Measurements from ENCODE around the gene ENTPD8.

Gene ENTPD8

DNA sequence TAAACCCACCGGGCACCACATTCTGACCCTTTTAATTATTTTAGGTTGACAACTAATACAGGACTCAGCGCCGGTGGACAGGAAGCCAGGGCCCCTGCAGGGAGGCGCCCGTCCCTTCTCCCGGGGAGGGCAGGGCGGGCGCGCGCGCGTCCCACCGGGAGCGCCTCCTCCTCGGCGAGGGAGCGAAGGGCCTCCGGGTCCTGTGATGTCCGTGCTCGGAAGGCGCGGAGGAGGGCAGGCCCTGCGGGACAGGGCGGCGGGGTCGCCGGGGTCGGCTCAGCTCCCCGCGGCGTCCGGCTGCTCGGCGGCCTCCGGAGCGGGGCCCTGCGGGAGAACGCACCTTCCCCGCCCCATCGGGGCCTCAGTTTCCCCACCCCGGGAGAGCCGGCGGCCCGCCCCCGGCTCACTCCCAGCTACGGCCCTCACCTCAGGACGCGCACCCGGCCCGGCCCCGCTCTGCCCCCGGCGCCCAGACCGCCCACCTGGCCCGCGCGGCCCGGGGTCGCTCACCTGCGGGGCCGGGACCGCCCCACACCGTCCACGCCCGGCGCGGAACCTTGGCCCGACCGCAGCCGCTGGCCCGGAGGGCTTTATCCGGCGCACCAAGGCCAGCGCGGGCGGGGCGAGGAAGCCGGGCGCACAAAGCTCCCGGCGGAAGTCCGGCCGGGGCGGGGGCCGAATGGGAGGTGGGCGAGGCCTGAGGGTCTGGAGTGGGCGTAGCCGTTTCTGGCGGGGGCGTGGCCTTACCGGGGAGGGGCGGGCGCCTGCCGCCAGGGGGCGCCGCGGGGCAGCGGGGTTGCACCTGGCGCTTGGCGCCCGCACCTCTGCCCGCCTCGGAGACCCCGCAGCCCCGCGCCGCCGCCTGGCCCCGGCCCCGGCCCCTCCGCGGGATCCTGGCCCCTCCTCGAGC lies 18.3 kb downstream of the ENTPD8 start, which contains the start of the genes EXD3 and NOXA1:
Gene EXD3 (minus strand): TSS at position 559 of the 910 bp plus-strand sequence. CDS start 27,805 bp downstream, outside the sequence.
Gene NOXA1 (plus strand): TSS at position 790 of the 910 bp plus-strand sequence. CDS start 137 bp downstream, outside the sequence.
- Histone ChIP-seq H3K14ac (ENCODE audit: low read length) (peak within 1 kb of the TSS; percentile 71), H3K4me3 (ENCODE audit: low read length in 2 of 2) (peak within 1 kb of the TSS; percentile 88 to 95), H3K9ac (ENCODE audit: low read depth, low read length, poor library complexity) (peak within 1 kb of the TSS; percentile 88), H3K4ac (ENCODE audit: low read length) (peak within 1 kb of the TSS; percentile 95), H2BK5ac (ENCODE audit: low read length) (peak within 1 kb of the TSS; percentile 59), H3K4me2 (ENCODE audit: insufficient read depth, low read length, poor library complexity, severe bottlenecking) (peak within 1 kb of the TSS; percentile 91), H3K36me3 (replicated peaks in 1 of 2; ENCODE audit: control insufficient read depth in 2 of 2, insufficient read depth in 2 of 2, low read length in 2 of 2) (peaks cover 0 to 7% of the 10 kb centered on the region in 2 donors), H3K9me3 (replicated peaks in 1 of 2; ENCODE audit: control insufficient read depth in 2 of 2, insufficient read depth in 1 of 2, low read depth in 1 of 2, low read length in 2 of 2) (peaks cover 0 to 1% of the 10 kb centered on the region in 2 donors), H2BK12ac (ENCODE audit: low read length) (peak within 1 kb of the TSS; percentile 94), H3K27me3 (ENCODE audit: control insufficient read depth in 3 of 3, insufficient read depth in 3 of 3, low read depth in 1 of 3, low read length in 3 of 3) (peaks cover 0 to 15% (median 2%) of the 10 kb centered on the region in 3 experiments), H2AFZ (ENCODE audit: low read length) (peak within 1 kb of the TSS; percentile 98), H4K91ac (ENCODE audit: low read depth, low read length, poor library complexity) (no peak within 1 kb of the TSS), H3K4me1 (ENCODE audit: control insufficient read depth in 2 of 2, insufficient read depth in 1 of 2, low read depth in 1 of 2, low read length in 2 of 2) (peaks cover 3 to 7% of the 10 kb centered on the region in 2 donors), H2BK15ac (ENCODE audit: low read length) (peak within 1 kb of the TSS; percentile 89), H3K18ac (ENCODE audit: low read length) (peak within 1 kb of the TSS; percentile 98), H4K8ac (ENCODE audit: low read depth, low read length) (peak within 1 kb of the TSS; percentile 92), H3K23ac (ENCODE audit: low read depth, low read length, poor library complexity) (peak within 1 kb of the TSS; percentile 98), H2AK5ac (ENCODE audit: low read depth, low read length) (peak within 1 kb of the TSS; percentile 99), H2BK120ac (ENCODE audit: low read depth, low read length) (no peak within 1 kb of the TSS), H3K27ac (replicated peaks; ENCODE audit: low read length) (no peak within 1 kb of the TSS), H3K79me1 (ENCODE audit: low read depth, low read length) (peaks cover under 1% of the 10 kb centered on the region)
- WGBS, 2 donors (ENCODE audit: extremely low coverage in 2 of 2, insufficient read length in 2 of 2, insufficient replicate concordance in 1 of 2), result no CpG with 5 or more reads among the region's 113 CpGs
- peak; percentile 92 for DNase-seq (ENCODE audit: low spot score)

DNA sequence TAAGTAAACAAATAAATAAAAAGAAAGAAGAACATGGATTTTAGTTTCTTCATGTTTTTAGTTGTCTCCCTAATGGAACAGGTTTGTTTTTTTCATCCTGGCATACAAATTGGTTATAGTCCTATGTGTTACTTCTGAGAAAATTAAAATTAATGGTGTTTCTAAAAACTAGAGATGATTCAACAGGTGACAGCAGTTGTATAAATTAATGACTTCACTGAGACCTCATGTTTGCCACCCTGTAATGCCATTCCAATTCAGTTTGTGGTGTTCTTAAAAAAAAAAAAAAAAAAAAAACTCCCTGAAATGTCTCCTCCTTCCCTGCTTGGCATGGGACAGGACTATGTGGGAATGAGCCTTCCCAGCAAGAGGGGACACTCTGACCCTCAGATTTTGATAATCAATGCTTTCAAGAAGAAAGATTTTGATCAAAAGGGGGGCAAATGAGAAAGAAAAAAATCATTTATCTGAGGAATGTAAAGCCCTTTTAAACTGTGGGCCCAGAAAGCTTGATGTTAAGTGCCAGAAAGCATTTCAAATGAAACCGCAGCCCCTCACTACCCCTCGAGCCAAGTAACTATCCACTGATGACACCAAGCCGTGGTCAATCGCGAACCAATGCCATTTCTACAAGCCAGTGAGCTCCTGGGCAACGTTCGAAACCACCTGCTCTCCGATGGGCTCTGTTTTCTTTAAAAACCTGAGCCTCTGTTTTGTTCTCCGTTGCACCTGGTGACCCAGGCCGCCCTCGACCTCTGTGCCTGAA lies 19.1 kb downstream of the ENTPD8 start:
- peaks cover 0 to 15% (median 2%) of the 10 kb centered on the region in 3 experiments for H3K27me3 ChIP-seq (ENCODE audit: control insufficient read depth in 3 of 3, insufficient read depth in 3 of 3, low read depth in 1 of 3, low read length in 3 of 3)
- H3K4me2 ChIP-seq (ENCODE audit: insufficient read depth, low read length, poor library complexity, severe bottlenecking), result peak overlapping the region; percentile 81
- no peak overlapping the region for H3K23ac ChIP-seq (ENCODE audit: low read depth, low read length, poor library complexity)
- no peak overlapping the region for H2BK12ac ChIP-seq (ENCODE audit: low read length)
- peaks cover 0 to 7% of the 10 kb centered on the region in 2 donors for H3K36me3 ChIP-seq (replicated peaks in 1 of 2; ENCODE audit: control insufficient read depth in 2 of 2, insufficient read depth in 2 of 2, low read length in 2 of 2)
- H3K9me3 ChIP-seq (replicated peaks in 1 of 2; ENCODE audit: control insufficient read depth in 2 of 2, insufficient read depth in 1 of 2, low read depth in 1 of 2, low read length in 2 of 2), result peaks cover 0 to 1% of the 10 kb centered on the region in 2 donors
- peak overlapping the region; percentile 97 for H3K18ac ChIP-seq (ENCODE audit: low read length)
- H2AFZ ChIP-seq (ENCODE audit: low read length), result peak overlapping the region; percentile 98
- no peak overlapping the region for H3K14ac ChIP-seq (ENCODE audit: low read length)
- H3K9ac ChIP-seq (ENCODE audit: low read depth, low read length, poor library complexity), result peak overlapping the region; percentile 88
- no peak overlapping the region for H4K8ac ChIP-seq (ENCODE audit: low read depth, low read length)
- H3K4me1 ChIP-seq (ENCODE audit: control insufficient read depth in 2 of 2, insufficient read depth in 1 of 2, low read depth in 1 of 2, low read length in 2 of 2), result peaks cover 3 to 7% of the 10 kb centered on the region in 2 donors
- H4K91ac ChIP-seq (ENCODE audit: low read depth, low read length, poor library complexity), result no peak overlapping the region
- H3K4me3 ChIP-seq (ENCODE audit: low read length in 2 of 2), result peak overlapping the region; percentile 88 to 95
- no peak overlapping the region for H2BK15ac ChIP-seq (ENCODE audit: low read length)
- DNase-seq (ENCODE audit: low spot score), result no peak
- H3K27ac ChIP-seq (replicated peaks; ENCODE audit: low read length), result no peak overlapping the region
- peak overlapping the region; percentile 83 for H2AK5ac ChIP-seq (ENCODE audit: low read depth, low read length)
- peak overlapping the region; percentile 59 for H2BK5ac ChIP-seq (ENCODE audit: low read length)
- peaks cover 4% of the 10 kb centered on the region for H3K79me1 ChIP-seq (ENCODE audit: low read depth, low read length)
- no CpG with 5 or more reads among the region's 11 CpGs for WGBS, 2 donors (ENCODE audit: extremely low coverage in 2 of 2, insufficient read length in 2 of 2, insufficient replicate concordance in 1 of 2)
- no peak overlapping the region for H2BK120ac ChIP-seq (ENCODE audit: low read depth, low read length)
- H3K4ac ChIP-seq (ENCODE audit: low read length), result peak overlapping the region; percentile 26

DNA sequence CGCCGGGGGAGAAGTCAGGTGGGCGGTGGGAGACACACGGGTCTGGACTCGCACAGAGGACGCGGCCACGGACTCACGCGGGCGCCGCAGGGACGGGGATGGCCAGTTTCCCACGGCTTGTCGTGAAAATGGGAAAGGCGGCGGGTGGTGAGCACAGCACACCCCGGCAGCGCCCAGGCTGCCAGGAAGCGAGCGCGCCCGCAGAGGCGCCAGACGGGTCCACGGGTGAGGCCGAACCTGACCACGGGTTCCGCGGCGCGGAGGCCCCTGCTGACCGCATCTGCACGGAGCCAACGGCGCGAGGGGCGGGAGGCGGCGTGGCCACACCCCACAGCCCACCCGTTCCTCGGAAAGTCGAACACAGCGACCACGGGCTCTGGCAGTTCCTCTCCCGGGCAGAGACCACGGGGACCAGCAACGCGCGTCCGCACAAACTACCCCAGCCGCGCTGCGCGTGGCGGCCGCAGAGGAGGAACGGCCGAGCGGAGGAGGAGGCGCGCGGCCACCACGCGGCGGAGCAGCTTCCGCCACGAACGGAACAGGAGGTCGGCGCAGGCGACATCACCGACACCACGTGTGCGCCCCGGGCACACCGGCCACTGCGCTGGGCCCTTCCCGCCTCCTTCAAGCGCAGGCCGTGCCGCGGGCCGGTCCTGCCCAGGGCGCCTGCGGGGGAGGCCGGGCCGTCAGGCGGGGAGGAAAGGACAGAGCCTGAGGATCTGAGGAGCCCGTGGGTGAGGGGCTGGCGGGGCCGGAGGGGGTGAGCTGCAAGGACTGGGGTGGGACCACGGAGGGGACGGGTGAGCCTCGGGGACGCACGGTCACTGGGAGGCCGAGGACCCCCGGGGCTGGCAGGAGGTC lies 23.8 kb downstream of the ENTPD8 start:
- peak overlapping the region; percentile 22 for H2BK12ac ChIP-seq (ENCODE audit: low read length)
- H2AK5ac ChIP-seq (ENCODE audit: low read depth, low read length), result no peak overlapping the region
- peak overlapping the region; percentile 71 for H3K14ac ChIP-seq (ENCODE audit: low read length)
- no peaks in the 10 kb centered on the region for H3K9me3 ChIP-seq (replicated peaks in 1 of 2; ENCODE audit: control insufficient read depth in 2 of 2, insufficient read depth in 1 of 2, low read depth in 1 of 2, low read length in 2 of 2)
- H2BK120ac ChIP-seq (ENCODE audit: low read depth, low read length), result no peak overlapping the region
- no peak overlapping the region for H4K91ac ChIP-seq (ENCODE audit: low read depth, low read length, poor library complexity)
- no peak overlapping the region for H3K23ac ChIP-seq (ENCODE audit: low read depth, low read length, poor library complexity)
- H3K4me3 ChIP-seq (ENCODE audit: low read length in 2 of 2), result no peak overlapping the region
- H3K27ac ChIP-seq (replicated peaks; ENCODE audit: low read length), result no peak overlapping the region
- H2BK15ac ChIP-seq (ENCODE audit: low read length), result no peak overlapping the region
- H3K36me3 ChIP-seq (replicated peaks in 1 of 2; ENCODE audit: control insufficient read depth in 2 of 2, insufficient read depth in 2 of 2, low read length in 2 of 2), result peaks cover 0 to 7% of the 10 kb centered on the region in 2 donors
- no peak overlapping the region for H3K4ac ChIP-seq (ENCODE audit: low read length)
- H3K4me2 ChIP-seq (ENCODE audit: insufficient read depth, low read length, poor library complexity, severe bottlenecking), result no peak overlapping the region
- H2AFZ ChIP-seq (ENCODE audit: low read length), result no peak overlapping the region
- H3K18ac ChIP-seq (ENCODE audit: low read length), result peak overlapping the region; percentile 64
- H4K8ac ChIP-seq (ENCODE audit: low read depth, low read length), result no peak overlapping the region
- no peak overlapping the region for H3K9ac ChIP-seq (ENCODE audit: low read depth, low read length, poor library complexity)
- no peak for DNase-seq (ENCODE audit: low spot score)
- peak overlapping the region; percentile 53 for H2BK5ac ChIP-seq (ENCODE audit: low read length)
- H3K79me1 ChIP-seq (ENCODE audit: low read depth, low read length), result peaks cover 12% of the 10 kb centered on the region
- peaks cover 3 to 5% of the 10 kb centered on the region in 2 donors for H3K4me1 ChIP-seq (ENCODE audit: control insufficient read depth in 2 of 2, insufficient read depth in 1 of 2, low read depth in 1 of 2, low read length in 2 of 2)
- no CpG with 5 or more reads among the region's 99 CpGs for WGBS, 2 donors (ENCODE audit: extremely low coverage in 2 of 2, insufficient read length in 2 of 2, insufficient replicate concordance in 1 of 2)
- H3K27me3 ChIP-seq (ENCODE audit: control insufficient read depth in 3 of 3, insufficient read depth in 3 of 3, low read depth in 1 of 3, low read length in 3 of 3), result no peaks in the 10 kb centered on the region
